Measurements from ENCODE around the gene POU2AF3.

POU2AF3 gene

GRCh38 chr11:111325259-111325658 lies 26.9 kb downstream of the POU2AF3 start:
- DNase-seq: no peak
- no peak for TF ChIP-seq CTCF (IDR thresholded peaks at IDR 0.05; ENCODE audit: low read depth, low read length, missing control alignments)
- in situ Hi-C loops (cut with HindIII; ENCODE audit: low pct_ligation_motif_present, low sequenced_read_pairs): no loop called here
- no peak overlapping the region for H3K4me3 ChIP-seq (ENCODE audit: low read depth, low read length)
- no peaks in the 10 kb centered on the region for H3K36me3 ChIP-seq (replicated peaks)
- H3K27me3 ChIP-seq (replicated peaks): no peaks in the 10 kb centered on the region
- no peak overlapping the region for H3K27ac ChIP-seq

GRCh38 chr11:111326824-111327223 lies 28.5 kb downstream of the POU2AF3 start:
- TF ChIP-seq CTCF (IDR thresholded peaks at IDR 0.05; ENCODE audit: low read depth, low read length, missing control alignments): no peak
- no peaks in the 10 kb centered on the region for H3K36me3 ChIP-seq (replicated peaks)
- no peak overlapping the region for H3K27ac ChIP-seq
- H3K27me3 ChIP-seq (replicated peaks): no peaks in the 10 kb centered on the region
- H3K4me3 ChIP-seq (ENCODE audit: low read depth, low read length): no peak overlapping the region
- in situ Hi-C loops (cut with HindIII; ENCODE audit: low pct_ligation_motif_present, low sequenced_read_pairs): no loop called here
- DNase-seq: no peak

GRCh38 chr11:111327908-111328624 lies 29.7 kb downstream of the POU2AF3 start:
- Histone ChIP-seq H3K36me3 (replicated peaks) (no peaks in the 10 kb centered on the region), H3K4me3 (ENCODE audit: low read depth, low read length) (no peak overlapping the region), H3K27ac (no peak overlapping the region), H3K27me3 (replicated peaks) (no peaks in the 10 kb centered on the region)
- no peak for TF ChIP-seq CTCF (IDR thresholded peaks at IDR 0.05; ENCODE audit: low read depth, low read length, missing control alignments)
- DNase-seq: no peak
- in situ Hi-C loops (cut with HindIII; ENCODE audit: low pct_ligation_motif_present, low sequenced_read_pairs): no loop called here

- H3K27me3 ChIP-seq (replicated peaks): no peaks in the 10 kb centered on the region
- no peak overlapping the region for H3K27ac ChIP-seq
- no peaks in the 10 kb centered on the region for H3K36me3 ChIP-seq (replicated peaks)
- TF ChIP-seq CTCF (IDR thresholded peaks at IDR 0.05; ENCODE audit: low read depth, low read length, missing control alignments): no peak
- no peak overlapping the region for H3K4me3 ChIP-seq (ENCODE audit: low read depth, low read length)
- no peak for DNase-seq
- in situ Hi-C loops (cut with HindIII; ENCODE audit: low pct_ligation_motif_present, low sequenced_read_pairs): no loop called here
Observed at GRCh38 chr11:111329306-111330204, 31.2 kb downstream of the POU2AF3 start.

- in situ Hi-C loops (cut with HindIII; ENCODE audit: low pct_ligation_motif_present, low sequenced_read_pairs): no loop called here
- Histone ChIP-seq H3K36me3 (replicated peaks) (no peaks in the 10 kb centered on the region), H3K4me3 (ENCODE audit: low read depth, low read length) (no peak overlapping the region), H3K27me3 (replicated peaks) (no peaks in the 10 kb centered on the region), H3K27ac (no peak overlapping the region)
- DNase-seq: no peak
- no peak for TF ChIP-seq CTCF (IDR thresholded peaks at IDR 0.05; ENCODE audit: low read depth, low read length, missing control alignments)
Observed at GRCh38 chr11:111330234-111330893, 32.0 kb downstream of the POU2AF3 start.
